ENCODE measurements around the gene CADPS2. TPM values are rescaled to one million over a fixed set of nuclear protein-coding genes. Genes with fewer than 3 reads are reported as not detected.

CADPS2 gene
- total and polyA plus RNA-seq, 2 of the 8 experiments (the other 6 are each of a cell fraction or from before 2014, with no cell fraction given) = 8.9 to 22.3 TPM

- Histone ChIP-seq H3K56ac (replicated peaks; ENCODE audit: insufficient read length, low read depth, low read length) (no peak overlapping the region), H3K4me2 (ENCODE audit: insufficient read depth in 1 of 2, low read depth in 2 of 2, low read length in 2 of 2) (no peak overlapping the region), H4K5ac (ENCODE audit: insufficient read length, low read depth, low read length) (no peak overlapping the region)
- no peak for TF ChIP-seq GTF2F1 (IDR thresholded peaks at IDR 0.05; ENCODE audit: borderline replicate concordance, low read depth, low read length)
- no peak for TF ChIP-seq ASH2L (IDR thresholded peaks at IDR 0.05; ENCODE audit: low read length)
- TF ChIP-seq RBBP5 (IDR thresholded peaks at IDR 0.05; ENCODE audit: borderline replicate concordance, low read depth, low read length) = no peak
- no peak for TF ChIP-seq RXRA (IDR thresholded peaks at IDR 0.05; ENCODE audit: insufficient read depth, low read depth, low read length)
- no peak for TF ChIP-seq RAD21 (IDR thresholded peaks at IDR 0.05 in 1 of 2, conservative IDR thresholded peaks at IDR 0.05 in 1 of 2; ENCODE audit: low read depth in 2 of 2, low read length in 2 of 2)
- TF ChIP-seq JUND (IDR thresholded peaks at IDR 0.05; ENCODE audit: low read length) = no peak
- TF ChIP-seq FOSL1 (IDR thresholded peaks at IDR 0.05; ENCODE audit: insufficient read depth, low read depth, low read length) = no peak
- TF ChIP-seq SUZ12 (IDR thresholded peaks at IDR 0.05; ENCODE audit: low read length) = no peak
- TF ChIP-seq, protein P1, sequence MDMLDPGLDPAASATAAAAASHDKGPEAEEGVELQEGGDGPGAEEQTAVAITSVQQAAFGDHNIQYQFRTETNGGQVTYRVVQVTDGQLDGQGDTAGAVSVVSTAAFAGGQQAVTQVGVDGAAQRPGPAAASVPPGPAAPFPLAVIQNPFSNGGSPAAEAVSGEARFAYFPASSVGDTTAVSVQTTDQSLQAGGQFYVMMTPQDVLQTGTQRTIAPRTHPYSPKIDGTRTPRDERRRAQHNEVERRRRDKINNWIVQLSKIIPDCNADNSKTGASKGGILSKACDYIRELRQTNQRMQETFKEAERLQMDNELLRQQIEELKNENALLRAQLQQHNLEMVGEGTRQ (IDR thresholded peaks at IDR 0.05; ENCODE audit: low read length) = no peak
- no peak for TF ChIP-seq POLR2AphosphoS5 (IDR thresholded peaks at IDR 0.05; ENCODE audit: low read depth, low read length)
- TF ChIP-seq BACH1 (IDR thresholded peaks at IDR 0.05; ENCODE audit: low read length) = no peak
- no peak for TF ChIP-seq E2F6 (IDR thresholded peaks at IDR 0.05)
- no peak for TF ChIP-seq CBX8 (IDR thresholded peaks at IDR 0.05; ENCODE audit: borderline replicate concordance, low read depth, low read length)
Observed at GRCh38 chr7:122384528-122384927, 501.7 kb downstream of the CADPS2 start.

More at GRCh38 chr7:122384528-122384927, 501.7 kb downstream of the CADPS2 start:
- FAIRE-seq (no peak), DNase-seq (ENCODE audit: low read depth in 1 of 2, low spot score in 2 of 2) (no peak)
- Histone ChIP-seq H2BK15ac (ENCODE audit: low read length) (no peak overlapping the region), H3K79me1 (ENCODE audit: low read depth, low read length) (no peaks in the 10 kb centered on the region), H4K20me1 (replicated peaks in 1 of 2; ENCODE audit: control insufficient read depth in 1 of 2, insufficient read depth in 2 of 2, low read length in 2 of 2) (no peaks in the 10 kb centered on the region), H4K8ac (ENCODE audit: extremely low read depth, insufficient read depth, low read length) (no peak overlapping the region), H2AK5ac (ENCODE audit: low read depth, low read length) (no peak overlapping the region), H2AFZ (ENCODE audit: low read length) (no peak overlapping the region), H3K9ac (replicated peaks in 1 of 4; ENCODE audit: extremely low read depth in 1 of 4, low read depth in 3 of 4, low read length in 3 of 4) (no peak overlapping the region), H3K27ac (ENCODE audit: low read depth, low read length) (no peak overlapping the region), H2BK5ac (ENCODE audit: low read depth, low read length) (no peak overlapping the region), H3K23me2 (ENCODE audit: low read depth, low read length) (no peaks in the 10 kb centered on the region), H3K36me3 (ENCODE audit: control insufficient read depth in 2 of 4, insufficient read depth in 4 of 4, low read length in 3 of 4) (no peaks in the 10 kb centered on the region), H3K79me2 (ENCODE audit: control insufficient read depth in 1 of 2, insufficient read depth in 2 of 2, low read length in 2 of 2) (no peaks in the 10 kb centered on the region), H4K91ac (replicated peaks; ENCODE audit: insufficient read length, low read length) (no peak overlapping the region), H2BK20ac (ENCODE audit: low read length) (no peak overlapping the region), H2BK12ac (ENCODE audit: low read depth, low read length) (no peak overlapping the region), H3K27me3 (replicated peaks in 1 of 4; ENCODE audit: control insufficient read depth in 3 of 4, extremely low read depth in 1 of 4, insufficient read depth in 3 of 4, low read length in 3 of 4) (no peaks in the 10 kb centered on the region), H3K9me3 (ENCODE audit: insufficient read depth in 2 of 2, low read depth in 1 of 2, low read length in 1 of 2) (no peaks in the 10 kb centered on the region), H3K4ac (replicated peaks; ENCODE audit: insufficient read length, low read depth, low read length) (no peak overlapping the region), H3K18ac (ENCODE audit: extremely low read depth, low read length) (no peak overlapping the region), H3K23ac (ENCODE audit: insufficient read length) (no peak overlapping the region), H2BK120ac (replicated peaks; ENCODE audit: low read depth, low read length) (no peak overlapping the region), H3K4me3 (ENCODE audit: extremely low read depth in 1 of 4, insufficient read depth in 2 of 4, low read depth in 3 of 4, low read length in 4 of 4) (no peak overlapping the region), H3K14ac (ENCODE audit: insufficient read length) (no peak overlapping the region), H3K4me1 (replicated peaks in 1 of 4; ENCODE audit: control insufficient read depth in 3 of 4, insufficient read depth in 4 of 4, low read length in 3 of 4) (peaks cover 2 to 5% (median 2%) of the 10 kb centered on the region in 4 experiments; a peak in 5 of 7 replicates)
- ChIA-PET CTCF (ENCODE audit: partially characterized antibody) (no interaction called here), POLR2A (ENCODE audit: partially characterized antibody) (no interaction called here)
- WGBS, 2 experiments (ENCODE audit: extremely low coverage in 1 of 2, insufficient coverage in 1 of 2, insufficient read length in 1 of 2, insufficient replicate concordance in 2 of 2, low coverage in 1 of 2, low lambda C conversion rate in 2 of 2, missing lambda C conversion rate in 1 of 2) = 82% methylated on average over 1 of the region's 1 CpG; no CpG with 5 or more reads in 1 of the 2 experiments

All from H1 (cell line).